ENCODE measurements around the gene PTGER4.
"Not testable (repeated sequence)": the region's sequence is repeated elsewhere in the genome, so short reads cannot be mapped to it uniquely, and the experiment has no call there.

PTGER4 gene

DNA sequence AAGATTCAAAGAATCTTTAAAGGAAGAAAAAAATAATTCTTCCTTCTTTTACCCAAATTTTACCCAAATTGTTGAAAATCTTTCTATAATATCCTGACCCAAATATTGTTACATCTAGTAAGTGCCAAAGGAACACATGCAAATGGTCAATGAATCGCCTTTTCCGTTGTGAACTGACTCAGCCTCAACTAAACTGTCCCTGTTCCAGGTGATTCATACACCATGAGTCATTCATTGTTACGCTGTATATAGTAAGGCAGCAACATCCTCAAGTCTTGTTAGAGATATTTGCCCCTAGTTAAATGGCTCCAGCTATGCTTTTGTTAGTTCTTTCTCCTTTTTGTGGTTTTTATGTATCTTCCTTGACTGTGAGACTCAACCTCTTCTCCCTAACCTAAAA lies 9.7 kb downstream of the PTGER4 start:
- DNase-seq (ENCODE audit: low read depth) = no peak

DNA sequence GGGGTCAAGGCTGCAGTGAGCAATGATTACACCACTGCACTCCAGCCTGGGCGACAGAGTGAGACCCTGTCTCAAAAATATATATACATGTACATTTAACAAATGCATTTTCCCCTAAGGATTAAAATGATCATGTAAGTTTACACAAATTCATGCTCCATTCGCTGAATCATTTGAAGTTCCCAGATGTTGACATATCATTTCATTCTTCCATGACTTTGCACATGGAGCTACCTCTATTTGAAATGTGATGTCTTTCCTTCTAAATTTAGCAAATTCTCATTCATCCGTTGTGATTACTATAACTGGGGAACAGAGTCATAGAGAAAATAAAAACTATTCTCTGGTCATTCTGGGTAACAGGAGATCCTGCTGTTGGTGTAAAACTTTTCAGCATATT lies 10.6 kb downstream of the PTGER4 start:
- no peak for DNase-seq (ENCODE audit: low read depth)

DNA sequence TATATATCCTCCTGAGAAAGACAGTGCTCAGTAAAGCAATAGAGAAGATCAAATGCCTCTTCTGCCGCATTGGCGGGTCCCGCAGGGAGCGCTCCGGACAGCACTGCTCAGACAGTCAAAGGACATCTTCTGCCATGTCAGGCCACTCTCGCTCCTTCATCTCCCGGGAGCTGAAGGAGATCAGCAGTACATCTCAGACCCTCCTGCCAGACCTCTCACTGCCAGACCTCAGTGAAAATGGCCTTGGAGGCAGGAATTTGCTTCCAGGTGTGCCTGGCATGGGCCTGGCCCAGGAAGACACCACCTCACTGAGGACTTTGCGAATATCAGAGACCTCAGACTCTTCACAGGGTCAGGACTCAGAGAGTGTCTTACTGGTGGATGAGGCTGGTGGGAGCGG lies 12.2 kb downstream of the PTGER4 start:
- DNase-seq (ENCODE audit: low read depth) = no peak

- DNase-seq (ENCODE audit: low read depth) = no peak
Observed at GRCh38 chr5:40694433-40694832, 14.7 kb downstream of the PTGER4 start.

GRCh38 chr5:40700116-40700782 lies 20.5 kb downstream of the PTGER4 start:
- DNase-seq (ENCODE audit: low read depth) = no peak

DNA sequence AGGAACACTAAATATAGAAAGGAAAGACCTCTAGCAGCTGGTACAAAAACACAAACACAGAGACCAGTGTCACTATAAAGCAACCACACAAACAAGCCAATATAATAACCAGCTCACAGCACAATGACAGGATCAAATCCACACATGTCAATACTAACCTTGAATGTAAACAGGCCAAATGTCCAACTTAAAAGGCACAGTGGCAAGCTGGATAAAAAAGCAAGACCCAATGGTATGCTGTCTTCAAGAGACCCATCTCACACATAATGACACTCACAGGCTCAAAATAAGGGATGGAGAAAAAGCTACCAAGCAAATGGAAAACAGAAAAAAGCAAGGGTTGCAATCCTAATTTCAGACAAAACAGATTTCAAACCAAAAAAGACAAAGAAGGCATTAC lies 22.3 kb downstream of the PTGER4 start:
- not testable (repeated sequence) for DNase-seq (ENCODE audit: low read depth)

- not testable (repeated sequence) for DNase-seq (ENCODE audit: low read depth)
Observed at GRCh38 chr5:40705484-40705883, 25.8 kb downstream of the PTGER4 start.

- DNase-seq (ENCODE audit: low read depth) = not testable (repeated sequence)
Observed at GRCh38 chr5:40710575-40710974, 30.9 kb downstream of the PTGER4 start.

DNA sequence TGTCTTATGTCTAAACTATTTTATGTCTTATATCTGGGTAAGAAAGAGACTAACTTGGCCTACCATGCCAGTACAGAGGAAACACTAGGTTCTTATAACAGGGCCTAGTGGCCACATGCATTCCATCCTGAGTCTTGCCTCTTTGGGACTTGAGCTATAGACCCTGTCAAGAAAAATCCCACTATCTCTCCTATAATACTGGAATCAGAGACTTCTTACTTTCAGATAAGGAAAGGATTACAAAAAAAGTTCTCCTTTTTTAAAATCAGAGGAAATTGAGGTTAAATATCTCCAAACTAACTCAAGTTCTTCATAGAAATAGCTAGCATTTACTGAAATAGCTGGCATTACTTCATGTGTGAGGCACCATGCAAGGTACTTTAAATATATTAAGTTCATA lies 34.3 kb downstream of the PTGER4 start:
- no peak for DNase-seq (ENCODE audit: low read depth)

DNA sequence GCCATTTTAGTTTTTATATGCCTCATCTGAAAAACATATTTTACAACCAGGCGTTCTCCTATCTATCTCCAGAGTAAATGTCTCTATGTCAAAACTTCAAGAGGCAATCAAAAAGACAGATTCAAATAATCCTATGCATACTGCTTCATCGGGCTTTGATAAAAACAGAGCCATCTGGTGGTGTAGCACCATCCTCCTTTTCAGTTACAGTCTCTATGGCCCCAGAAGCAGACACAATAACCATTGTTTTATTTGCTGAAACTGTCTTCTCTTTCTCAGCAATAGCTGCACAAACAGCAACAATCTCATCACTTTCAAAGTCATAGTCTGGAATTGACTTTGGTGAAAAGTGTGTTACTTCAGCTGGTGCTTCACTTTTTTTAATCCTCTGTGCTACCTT lies 36.3 kb downstream of the PTGER4 start:
- DNase-seq (ENCODE audit: low read depth) = no peak

DNA sequence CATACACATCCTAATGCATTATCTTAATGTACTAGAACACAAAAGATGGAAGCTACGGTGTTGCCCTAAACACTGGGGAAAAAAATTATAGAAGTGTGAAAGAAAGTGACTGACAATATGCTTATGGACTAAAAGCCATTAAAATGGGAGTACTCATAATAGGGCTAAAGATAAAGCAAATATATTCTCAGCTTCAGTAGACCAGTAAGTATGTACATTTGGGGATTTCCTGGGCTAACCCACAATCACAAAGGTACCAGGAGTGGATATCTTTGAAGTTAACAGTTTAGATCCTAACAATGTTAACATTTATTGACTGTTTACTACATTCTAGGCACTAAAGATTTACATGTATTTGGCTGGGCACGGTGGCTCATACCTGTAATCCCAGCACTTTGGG lies 36.9 kb downstream of the PTGER4 start:
- no peak for DNase-seq (ENCODE audit: low read depth)

- DNase-seq (ENCODE audit: low read depth) = no peak
Observed at GRCh38 chr5:40717281-40717680, 37.6 kb downstream of the PTGER4 start.

DNA sequence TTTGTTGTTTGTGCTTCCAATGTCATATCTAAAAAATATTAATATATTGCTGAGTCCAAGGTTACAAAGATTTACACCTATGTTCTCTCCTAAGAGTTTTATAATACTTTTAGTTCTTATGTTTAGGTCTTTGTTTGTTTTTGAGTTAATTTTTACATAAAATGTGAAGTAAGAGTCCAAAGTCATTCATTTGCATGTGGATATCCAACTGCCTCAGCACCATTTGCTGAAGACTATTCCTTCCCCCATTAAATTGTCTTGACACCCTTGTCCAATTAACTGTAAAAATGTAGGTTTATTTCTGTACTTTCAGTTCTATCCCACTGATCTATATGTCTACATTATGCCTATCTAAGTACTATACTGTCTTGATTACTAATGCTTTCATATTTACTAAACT lies 40.4 kb downstream of the PTGER4 start:
- no peak for DNase-seq (ENCODE audit: low read depth)

DNA sequence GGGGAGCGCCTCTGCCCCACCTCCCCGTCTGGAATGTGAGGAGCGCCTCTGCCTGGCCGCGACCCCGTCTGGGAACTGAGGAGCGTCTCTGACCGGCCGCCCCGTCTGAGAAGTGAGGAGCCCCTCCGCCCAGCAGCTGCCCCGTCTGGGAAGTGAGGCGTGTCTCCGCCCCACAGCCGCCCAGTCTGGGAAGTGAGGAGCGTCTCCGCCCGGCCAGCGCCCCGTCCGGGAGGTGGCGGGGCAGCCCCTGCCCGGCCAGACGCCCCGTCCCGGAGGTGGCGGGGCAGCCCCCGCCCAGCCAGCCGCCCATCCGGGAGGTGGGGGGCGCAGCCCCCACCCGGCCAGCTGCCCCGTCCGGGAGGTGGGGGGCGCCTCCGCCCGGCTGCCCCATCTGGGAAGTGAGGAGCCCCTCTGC lies 42.8 kb downstream of the PTGER4 start:
- not testable (repeated sequence) for DNase-seq (ENCODE audit: low read depth)

GRCh38 chr5:40733434-40733833 lies 53.7 kb downstream of the PTGER4 start:
- DNase-seq (ENCODE audit: low read depth) = no peak

GRCh38 chr5:40733879-40734563 lies 54.3 kb downstream of the PTGER4 start:
- no peak for DNase-seq (ENCODE audit: low read depth)

DNA sequence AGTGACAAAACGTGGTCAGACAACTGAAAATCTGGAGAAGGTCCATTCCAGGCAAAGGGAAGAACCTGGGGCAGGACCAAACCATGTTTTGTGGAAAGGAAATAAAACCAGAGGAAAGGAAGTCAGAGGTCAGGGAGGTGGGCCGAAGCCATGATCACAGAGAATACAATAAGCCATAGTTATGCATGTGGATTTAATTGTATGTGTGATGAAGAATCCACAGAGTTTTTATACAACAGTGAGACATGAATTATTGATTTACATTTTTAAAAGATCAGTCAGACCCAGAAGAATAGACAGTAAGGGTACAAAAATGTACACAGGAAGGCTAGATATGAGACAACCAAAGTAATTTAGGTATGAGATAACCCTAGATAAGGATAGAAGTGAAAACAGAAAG lies 55.3 kb downstream of the PTGER4 start:
- no peak for DNase-seq (ENCODE audit: low read depth)

GRCh38 chr5:40735609-40736008 lies 55.9 kb downstream of the PTGER4 start:
- DNase-seq (ENCODE audit: low read depth) = no peak

DNA sequence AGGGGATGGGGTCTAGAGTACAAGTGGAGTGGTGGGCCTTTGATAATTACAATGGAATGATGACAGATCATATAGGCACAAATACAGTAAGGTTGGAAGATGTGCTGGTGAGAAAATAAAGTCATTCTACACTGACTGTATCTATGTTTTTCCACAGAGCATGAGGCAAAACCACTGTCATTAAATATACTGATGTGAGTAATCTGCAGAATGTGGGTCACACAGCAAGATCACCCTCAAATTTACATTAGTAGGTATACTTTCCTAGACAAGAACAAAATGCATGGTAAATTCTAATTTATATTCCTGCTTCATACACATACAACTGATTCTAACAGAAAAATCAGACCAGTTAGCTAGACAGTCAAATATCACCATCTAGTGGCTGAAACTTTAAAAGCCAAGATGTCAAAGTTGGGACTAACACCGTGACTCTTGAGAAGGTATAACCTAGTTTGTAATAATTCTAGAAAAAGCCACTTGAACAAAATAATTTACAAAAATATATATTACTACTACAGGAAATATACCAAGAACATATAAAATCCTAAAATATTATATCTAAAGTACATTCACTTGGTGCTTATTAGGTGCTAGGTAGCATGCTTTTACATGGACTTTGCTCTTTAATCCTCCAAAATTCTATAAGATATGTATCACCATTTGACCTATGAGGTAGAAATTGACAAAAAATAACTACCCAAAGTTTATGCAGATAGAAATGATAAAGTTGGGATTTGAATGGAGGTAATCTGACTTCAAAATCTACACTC lies 56.6 kb downstream of the PTGER4 start:
- no peak for DNase-seq (ENCODE audit: low read depth)

- no peak for DNase-seq (ENCODE audit: low read depth)
Observed at GRCh38 chr5:40738502-40738901, 58.8 kb downstream of the PTGER4 start.

All from stimulated activated CD8-positive, alpha-beta memory T cell treated with anti-CD3 and anti-CD28 coated beads, Interleukin-7, amount 100 ng/mL, for 24 hours (primary cell).